Measurements from ENCODE around the gene MCTS1.

The MCTS1 gene

DNA sequence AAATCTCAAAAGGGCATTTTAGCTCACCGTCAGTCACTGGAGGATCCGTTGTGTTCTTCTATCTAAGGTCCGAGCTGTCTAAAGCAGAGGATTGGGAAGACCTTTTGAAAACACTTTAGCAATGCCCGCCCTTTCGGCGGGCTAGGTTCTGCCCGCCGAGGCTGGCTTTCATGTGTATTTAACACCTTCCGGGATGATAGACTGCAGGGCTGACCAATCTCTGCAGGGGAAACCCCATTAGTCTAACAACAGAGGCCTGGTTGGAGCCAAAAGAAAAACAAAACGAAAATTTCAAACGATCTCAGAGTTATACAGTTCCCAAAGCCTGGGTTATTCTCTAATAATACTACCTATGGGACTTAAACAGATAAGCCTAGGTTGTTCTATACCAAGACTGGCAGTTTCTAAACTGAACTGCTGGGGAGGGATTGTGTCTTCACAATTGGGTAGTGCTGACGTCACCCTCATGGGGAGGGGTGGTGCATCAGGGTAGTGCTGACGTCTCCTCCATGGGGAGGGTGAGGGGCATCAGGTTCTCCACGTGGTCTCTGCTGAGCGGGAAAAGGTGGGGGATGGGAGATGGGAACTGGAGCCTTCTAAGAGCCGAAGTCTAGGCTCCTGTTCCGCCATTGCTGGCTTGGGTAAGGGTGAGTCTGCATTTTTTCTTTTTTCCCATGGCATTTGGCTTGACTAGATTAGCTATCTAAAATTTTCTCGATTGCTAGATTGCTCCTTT, 28.4 kb upstream of the MCTS1 start:
- no peak for DNase-seq (ENCODE audit: low read depth)

DNA sequence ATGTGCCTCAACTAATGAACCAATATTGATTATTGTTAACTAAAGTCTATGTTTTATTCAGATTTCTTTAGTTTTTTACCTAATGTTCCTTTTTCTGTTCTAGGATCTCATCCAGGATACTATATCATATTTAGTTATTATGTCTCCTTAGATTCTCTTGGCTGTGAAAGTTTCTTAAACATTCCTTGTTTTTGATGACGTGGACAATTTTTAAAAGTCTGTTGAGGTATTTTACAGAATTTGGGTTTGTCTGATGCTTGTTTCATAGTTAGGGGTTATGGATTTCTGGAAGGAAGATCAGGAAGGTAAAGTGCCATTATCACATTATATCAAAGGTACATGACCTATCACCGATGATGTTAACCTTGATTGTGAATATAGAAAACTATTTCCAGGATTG, 18.2 kb upstream of the MCTS1 start:
- no peak overlapping the region for H3K4me3 ChIP-seq (ENCODE audit: low read depth, low read length)
- TF ChIP-seq, protein P1, sequence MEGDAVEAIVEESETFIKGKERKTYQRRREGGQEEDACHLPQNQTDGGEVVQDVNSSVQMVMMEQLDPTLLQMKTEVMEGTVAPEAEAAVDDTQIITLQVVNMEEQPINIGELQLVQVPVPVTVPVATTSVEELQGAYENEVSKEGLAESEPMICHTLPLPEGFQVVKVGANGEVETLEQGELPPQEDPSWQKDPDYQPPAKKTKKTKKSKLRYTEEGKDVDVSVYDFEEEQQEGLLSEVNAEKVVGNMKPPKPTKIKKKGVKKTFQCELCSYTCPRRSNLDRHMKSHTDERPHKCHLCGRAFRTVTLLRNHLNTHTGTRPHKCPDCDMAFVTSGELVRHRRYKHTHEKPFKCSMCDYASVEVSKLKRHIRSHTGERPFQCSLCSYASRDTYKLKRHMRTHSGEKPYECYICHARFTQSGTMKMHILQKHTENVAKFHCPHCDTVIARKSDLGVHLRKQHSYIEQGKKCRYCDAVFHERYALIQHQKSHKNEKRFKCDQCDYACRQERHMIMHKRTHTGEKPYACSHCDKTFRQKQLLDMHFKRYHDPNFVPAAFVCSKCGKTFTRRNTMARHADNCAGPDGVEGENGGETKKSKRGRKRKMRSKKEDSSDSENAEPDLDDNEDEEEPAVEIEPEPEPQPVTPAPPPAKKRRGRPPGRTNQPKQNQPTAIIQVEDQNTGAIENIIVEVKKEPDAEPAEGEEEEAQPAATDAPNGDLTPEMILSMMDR (IDR thresholded peaks at IDR 0.05; ENCODE audit: low read depth, low read length, missing control alignments): no peak
- no peak for DNase-seq (ENCODE audit: low read depth)

More for the DNA sequence above, 28.4 kb upstream of the MCTS1 start:
- TF ChIP-seq, protein P1 (IDR thresholded peaks at IDR 0.05; ENCODE audit: low read depth, low read length, missing control alignments): no peak
- H3K4me3 ChIP-seq (ENCODE audit: low read depth, low read length): no peak overlapping the region

DNA sequence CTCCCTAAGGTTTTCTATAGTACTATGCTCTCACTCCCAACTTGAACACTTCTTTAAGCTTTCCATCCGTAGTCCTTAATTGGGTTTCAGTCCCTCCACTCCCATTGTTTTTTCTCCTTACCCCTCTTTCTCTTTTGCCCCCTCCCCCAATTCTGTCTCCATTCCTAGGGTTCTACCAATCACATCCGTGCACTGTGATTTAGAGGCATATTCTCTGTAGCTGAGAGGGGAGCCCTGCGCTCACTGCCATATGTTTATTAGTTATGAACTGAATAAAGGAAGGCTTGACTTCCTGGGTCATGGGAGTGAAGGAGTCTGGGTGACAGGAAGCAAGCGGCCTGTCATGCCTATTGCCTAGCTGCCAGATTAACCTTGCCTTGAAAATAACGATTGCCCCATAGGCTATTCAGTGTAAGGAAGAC, 471 bp downstream of the MCTS1 start:
- peak overlapping the region; percentile 78 for H3K4me3 ChIP-seq (ENCODE audit: low read depth, low read length)
- TF ChIP-seq, protein P1 (IDR thresholded peaks at IDR 0.05; ENCODE audit: low read depth, low read length, missing control alignments): no peak
- peak; percentile 21 for DNase-seq (ENCODE audit: low read depth)

DNA sequence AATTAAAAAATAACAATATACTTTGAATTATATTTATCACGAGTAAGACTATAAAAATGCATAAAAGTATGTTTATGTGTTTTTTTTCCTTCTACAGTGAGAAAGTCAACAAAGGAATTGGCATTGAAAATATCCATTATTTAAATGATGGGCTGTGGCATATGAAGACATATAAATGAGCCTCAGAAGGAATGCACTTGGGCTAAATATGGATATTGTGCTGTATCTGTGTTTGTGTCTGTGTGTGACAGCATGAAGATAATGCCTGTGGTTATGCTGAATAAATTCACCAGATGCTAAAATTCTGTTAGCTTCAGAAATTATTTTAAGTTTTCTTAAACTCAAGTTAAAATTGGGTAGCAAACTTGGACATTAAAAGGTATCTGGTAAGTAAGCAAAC, 8.2 kb downstream of the MCTS1 start:
- no peak for DNase-seq (ENCODE audit: low read depth)
- TF ChIP-seq, protein P1 (IDR thresholded peaks at IDR 0.05; ENCODE audit: low read depth, low read length, missing control alignments): no peak

DNA sequence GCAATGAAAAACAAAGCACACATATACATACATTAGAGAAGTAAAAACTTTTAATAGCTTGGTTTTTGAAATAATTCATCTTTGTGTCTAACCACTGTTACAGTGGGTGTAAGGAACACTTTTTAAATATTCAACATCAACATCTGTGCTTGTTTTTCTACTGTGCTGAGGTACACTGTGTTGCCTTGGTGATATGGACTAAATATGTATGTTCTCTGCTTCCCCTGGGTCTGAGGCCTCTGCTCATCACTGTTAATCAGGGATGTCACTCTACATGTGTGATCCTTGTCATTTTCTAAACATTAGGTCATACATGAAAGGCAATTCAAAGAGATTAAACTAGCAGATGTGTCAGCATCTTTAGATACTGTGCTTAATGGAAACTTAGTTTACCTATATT, 10.9 kb downstream of the MCTS1 start:
- TF ChIP-seq, protein P1 (IDR thresholded peaks at IDR 0.05; ENCODE audit: low read depth, low read length, missing control alignments): no peak
- DNase-seq (ENCODE audit: low read depth): no peak
- H3K4me3 ChIP-seq (ENCODE audit: low read depth, low read length): no peak overlapping the region

More for the DNA sequence above, 8.2 kb downstream of the MCTS1 start:
- H3K4me3 ChIP-seq (ENCODE audit: low read depth, low read length): no peak overlapping the region

DNA sequence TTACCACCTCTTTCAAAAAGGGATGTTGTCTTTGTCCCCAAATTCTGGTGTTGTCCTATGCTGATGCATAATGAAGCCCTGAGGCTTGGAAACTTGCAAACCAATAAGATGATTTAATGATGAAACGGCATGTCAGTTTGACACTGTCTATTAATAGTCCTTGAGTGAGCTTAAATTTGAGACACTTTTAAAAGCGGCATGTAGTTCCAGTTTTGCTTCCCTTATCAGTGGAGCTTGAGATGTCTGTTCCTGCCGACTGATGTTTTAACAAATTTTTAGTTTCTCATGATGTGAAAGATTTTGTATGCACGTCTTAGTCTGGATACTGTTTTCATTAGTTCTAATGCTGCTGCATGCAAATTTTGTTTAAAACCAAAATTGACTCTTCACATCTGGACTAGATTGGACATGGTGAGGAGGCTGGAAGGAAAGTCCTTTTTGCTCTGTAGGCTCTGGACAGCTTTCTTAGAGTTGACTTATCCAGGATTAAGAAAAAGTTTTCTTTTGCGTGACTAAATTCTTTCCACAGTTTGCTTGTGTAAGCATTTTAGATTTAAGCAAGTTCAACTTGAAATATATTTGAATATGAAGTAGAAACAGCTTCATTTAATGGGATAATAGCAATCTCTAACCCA, 14.2 kb downstream of the MCTS1 start:
- TF ChIP-seq, protein P1 (IDR thresholded peaks at IDR 0.05; ENCODE audit: low read depth, low read length, missing control alignments): no peak
- no peak for DNase-seq (ENCODE audit: low read depth)
- H3K4me3 ChIP-seq (ENCODE audit: low read depth, low read length): no peak overlapping the region
